Adrenal gland (tissue), 5 donors: ENCODE results near the gene DEPDC1B.

Experiments used
- POLR2A ChIP-seq, 2 donors: fragments of 450-650 bp; IDR thresholded peaks; one replicate each; pipeline ENCODE4 v1.6.1; 2017; ENCODE audit warnings: antibody characterized with exemption in 2 of 2, mild to moderate bottlenecking in 2 of 2, moderate library complexity in 1 of 2
- TF ChIP-seq, protein P1 (sequence below), 6 experiments: fragments of 450-650 bp in 4 of 6; fragments of 200-600 bp in 2 of 6; sonication (generic) in 1 of 6; IDR thresholded peaks; 1 replicate in 5 of 6; 2 replicates in 1 of 6; pipeline versions ENCODE4 v1.5.1 to v1.8.0; 2016 to 2021; ENCODE audit warnings: antibody characterized with exemption in 6 of 6, mild to moderate bottlenecking in 2 of 6, moderate library complexity in 1 of 6
- donor health status: DM: no; HTN: no; CAD: no.

DNA sequence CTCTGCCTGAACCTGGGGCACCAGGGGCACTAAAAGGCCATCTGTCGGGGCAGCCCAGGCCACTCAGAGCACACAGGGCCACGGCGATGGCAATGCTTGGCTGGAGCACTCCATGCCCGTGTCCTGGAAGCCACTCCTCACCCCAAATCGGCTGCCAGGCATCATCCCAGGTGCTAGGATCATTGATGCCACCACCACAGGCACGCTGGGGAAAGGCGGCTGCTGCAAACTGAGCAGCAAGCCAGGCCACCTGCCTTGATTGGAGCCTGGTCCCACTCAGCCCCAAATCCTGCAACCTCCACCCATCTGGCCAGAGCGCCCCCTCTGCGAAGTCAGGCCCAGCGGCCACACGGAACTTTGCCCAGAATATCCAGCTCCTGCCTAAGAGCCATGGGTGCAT is 67.8 kb downstream of the DEPDC1B start:
- no peak for TF ChIP-seq POLR2A (IDR thresholded peaks at IDR 0.05)
- TF ChIP-seq, protein P1, sequence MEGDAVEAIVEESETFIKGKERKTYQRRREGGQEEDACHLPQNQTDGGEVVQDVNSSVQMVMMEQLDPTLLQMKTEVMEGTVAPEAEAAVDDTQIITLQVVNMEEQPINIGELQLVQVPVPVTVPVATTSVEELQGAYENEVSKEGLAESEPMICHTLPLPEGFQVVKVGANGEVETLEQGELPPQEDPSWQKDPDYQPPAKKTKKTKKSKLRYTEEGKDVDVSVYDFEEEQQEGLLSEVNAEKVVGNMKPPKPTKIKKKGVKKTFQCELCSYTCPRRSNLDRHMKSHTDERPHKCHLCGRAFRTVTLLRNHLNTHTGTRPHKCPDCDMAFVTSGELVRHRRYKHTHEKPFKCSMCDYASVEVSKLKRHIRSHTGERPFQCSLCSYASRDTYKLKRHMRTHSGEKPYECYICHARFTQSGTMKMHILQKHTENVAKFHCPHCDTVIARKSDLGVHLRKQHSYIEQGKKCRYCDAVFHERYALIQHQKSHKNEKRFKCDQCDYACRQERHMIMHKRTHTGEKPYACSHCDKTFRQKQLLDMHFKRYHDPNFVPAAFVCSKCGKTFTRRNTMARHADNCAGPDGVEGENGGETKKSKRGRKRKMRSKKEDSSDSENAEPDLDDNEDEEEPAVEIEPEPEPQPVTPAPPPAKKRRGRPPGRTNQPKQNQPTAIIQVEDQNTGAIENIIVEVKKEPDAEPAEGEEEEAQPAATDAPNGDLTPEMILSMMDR (IDR thresholded peaks at IDR 0.05): no peak
